NCI-H526 treated with DMSO at 0.1 percent for 48 hours (cell line): Measurements from ENCODE around the gene IRF4.

Source experiments
- DNase-seq: peaks from one replicate; lab custom pipeline; 2025; lab: John Stamatoyannopoulos, UW

IRF4 gene

DNA sequence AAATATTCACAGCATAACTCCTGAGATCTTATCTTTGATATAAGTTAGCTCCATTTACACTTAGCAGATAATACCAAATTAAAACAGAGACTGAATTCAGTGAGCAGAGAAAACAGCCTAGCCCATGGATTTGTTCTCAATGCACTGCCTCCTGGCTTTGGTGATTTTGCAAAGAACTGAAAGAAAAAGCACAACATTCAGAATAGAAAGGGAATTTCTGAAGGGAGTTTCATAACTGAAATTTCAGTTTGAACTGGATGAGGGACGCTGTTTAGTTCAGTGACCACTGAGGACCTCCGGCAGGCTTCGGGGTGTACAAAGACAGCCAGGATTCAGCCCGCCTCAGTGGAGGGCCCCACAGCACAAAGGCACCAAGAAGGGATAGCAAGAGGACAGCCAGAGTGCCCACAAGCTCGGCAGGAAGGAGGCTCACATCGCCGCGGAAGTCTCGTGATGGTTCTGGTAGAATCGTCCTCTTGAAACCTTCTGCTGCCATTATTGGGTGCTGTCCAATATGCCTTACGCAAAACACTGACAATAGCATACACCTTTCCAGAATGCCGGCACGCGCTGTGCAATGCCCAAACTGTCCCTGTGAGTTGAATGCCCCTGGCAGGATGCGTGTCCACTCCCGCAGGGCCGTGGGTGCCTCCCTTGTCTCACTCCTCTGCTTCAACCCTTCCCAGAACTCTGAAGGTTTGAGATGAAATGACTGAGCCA lies 9.7 kb upstream of the IRF4 start:
- no peak for DNase-seq

DNA sequence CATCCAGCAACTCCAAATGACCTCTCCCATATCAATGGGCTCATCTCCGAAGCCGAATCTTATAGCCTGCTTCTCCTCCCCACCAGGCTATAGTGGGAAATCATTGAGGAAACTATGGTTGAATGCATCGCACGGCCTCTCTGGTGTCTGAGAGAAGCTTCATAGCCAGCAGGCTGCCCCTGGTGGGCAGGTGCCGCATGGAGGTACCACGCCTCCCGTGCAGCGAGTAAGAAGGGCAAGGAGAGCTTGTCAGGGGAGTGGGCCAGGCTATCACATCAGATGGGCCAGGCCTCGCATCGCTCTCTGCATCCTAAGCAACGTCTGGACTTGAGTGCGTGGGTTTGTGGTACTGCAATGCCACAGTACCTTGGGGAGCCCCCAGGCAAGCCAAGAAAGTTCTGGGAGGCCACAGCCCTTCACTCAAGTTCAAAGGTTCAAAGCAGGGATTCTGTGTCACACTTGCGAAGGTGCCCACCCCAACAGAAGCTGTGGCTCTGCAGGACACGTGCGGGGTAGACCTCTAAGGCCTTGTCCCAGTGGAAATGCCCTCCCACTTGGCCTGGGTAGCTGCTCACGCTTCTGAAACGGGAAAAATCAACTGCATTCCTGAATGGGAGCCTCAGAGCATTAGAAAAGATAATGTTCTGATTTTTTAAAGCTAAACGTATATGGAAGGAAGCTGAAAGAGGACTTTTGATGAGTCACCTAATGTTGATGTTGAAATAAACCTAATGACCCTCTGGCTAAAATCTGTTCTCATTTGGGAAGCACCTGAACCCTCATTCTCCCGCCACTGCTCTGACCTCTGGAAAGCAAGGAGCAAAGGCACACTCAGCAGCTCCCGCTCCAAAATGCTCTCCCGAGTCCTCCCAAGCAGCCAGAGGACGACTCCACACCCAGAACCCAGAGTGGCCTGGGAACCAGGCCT lies 8.4 kb upstream of the IRF4 start:
- no peak for DNase-seq

DNA sequence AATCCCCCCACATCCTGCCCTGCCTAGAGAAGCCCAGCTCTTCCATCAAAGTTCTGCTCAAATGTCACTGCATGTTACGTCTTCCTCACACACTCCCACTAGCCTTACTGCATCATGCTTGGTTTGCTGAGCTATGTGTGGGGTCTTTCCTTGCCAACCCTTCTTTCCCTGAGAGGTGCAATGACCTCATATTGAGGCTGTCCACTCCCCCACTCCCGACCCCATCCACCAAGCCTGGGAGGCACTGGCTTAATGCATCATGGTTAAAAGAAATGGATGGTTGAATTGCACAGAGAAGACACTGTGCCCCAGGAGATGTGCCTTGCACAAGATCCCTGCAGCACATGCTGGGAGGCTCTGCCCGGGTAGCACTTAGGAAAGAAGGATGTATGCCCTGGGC lies 7.7 kb upstream of the IRF4 start:
- no peak for DNase-seq

GRCh38 chr6:384898-385297 lies 6.7 kb upstream of the IRF4 start:
- no peak for DNase-seq

- DNase-seq, result no peak
These were observed 5.9 kb upstream of the IRF4 start for GRCh38 chr6:385614-386013.

GRCh38 chr6:386688-387266 lies 4.8 kb upstream of the IRF4 start:
- no peak for DNase-seq

DNA sequence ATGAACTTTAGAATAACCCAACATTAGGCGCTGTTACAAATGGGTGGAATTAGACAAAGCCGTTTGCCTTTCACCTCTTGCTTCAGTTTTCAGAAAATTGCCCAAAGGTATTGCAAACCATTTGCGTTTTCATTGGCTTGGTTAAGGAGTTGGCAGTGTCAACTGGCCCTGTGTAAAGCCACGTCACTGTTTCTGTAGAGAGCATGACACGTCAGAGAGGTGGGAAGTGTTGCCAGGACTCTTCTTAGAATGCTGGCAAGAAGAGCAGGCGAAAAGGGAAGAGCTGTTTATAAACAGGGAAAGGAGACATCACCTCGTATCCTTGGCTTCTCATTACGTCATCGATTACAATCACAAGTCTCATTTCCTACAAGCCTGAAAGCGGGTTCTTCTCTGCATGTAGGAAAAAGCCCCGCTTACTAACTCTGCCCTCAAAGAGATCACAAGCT lies 4.2 kb upstream of the IRF4 start:
- DNase-seq, result no peak

GRCh38 chr6:388202-388903 lies 3.2 kb upstream of the IRF4 start:
- no peak for DNase-seq

DNA sequence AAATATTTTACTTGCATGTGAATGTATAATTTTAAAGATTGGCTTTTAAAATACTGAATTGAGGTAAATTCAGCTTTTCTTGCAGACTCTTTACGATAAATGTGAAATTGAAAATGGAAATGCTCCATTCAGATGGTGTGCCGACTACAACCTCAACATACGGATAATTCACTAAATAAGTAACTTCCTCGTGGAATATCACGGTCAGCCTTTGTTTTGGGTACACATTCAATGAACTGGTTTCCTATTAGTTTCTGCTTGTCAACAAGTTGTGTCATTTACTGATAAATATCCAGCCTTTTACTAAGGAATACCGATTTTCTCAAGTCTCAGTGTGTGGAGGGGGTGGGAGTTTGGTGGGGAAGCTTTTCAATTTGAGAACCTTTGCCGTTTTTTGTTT lies 2.4 kb upstream of the IRF4 start:
- no peak for DNase-seq

DNA sequence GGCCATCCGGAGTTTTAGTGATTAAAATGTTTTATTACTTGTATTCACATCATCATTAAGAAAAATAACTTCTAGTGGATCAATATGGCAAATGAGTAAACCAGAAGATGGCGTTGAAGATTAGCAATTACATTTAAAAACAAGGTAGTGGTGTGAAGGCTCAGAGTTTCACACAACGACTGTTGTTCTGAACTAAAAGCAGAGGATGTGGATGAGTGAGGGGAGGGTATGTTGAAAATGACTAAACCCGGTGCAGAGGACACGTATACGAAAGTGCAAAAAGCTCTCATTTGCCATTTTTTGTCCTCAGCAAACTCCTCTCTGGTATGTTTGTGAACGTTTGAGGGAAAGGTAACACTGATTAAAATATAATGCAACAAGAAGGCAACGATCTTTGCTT lies 1.9 kb upstream of the IRF4 start:
- no peak for DNase-seq

DNA sequence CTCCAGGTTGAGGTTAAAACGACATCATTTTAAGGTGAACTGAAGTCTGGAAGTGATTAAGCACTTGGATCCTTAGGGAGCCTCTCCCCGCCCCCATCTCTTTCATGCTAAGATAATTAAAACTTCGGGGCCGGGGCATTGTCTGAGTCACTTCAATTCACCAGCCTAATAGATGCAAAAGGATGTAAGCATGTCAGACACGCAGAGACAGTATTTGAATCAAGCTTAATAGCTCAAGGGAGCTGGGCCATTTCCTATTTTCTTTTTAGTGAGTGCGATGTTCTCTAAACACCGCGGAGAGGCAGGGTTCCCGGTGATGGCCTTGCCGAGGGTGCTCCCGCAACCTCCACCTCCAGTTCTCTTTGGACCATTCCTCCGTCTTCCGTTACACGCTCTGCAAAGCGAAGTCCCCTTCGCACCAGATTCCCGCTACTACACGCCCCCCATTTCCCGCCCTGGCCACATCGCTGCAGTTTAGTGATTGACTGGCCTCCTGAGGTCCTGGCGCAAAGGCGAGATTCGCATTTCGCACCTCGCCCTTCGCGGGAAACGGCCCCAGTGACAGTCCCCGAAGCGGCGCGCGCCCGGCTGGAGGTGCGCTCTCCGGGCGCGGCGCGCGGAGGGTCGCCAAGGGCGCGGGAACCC lies 516 bp upstream of the IRF4 start:
- DNase-seq, result no peak

GRCh38 chr6:392441-393390 lies 1.2 kb downstream of the IRF4 start:
- peak; percentile 15 for DNase-seq

DNA sequence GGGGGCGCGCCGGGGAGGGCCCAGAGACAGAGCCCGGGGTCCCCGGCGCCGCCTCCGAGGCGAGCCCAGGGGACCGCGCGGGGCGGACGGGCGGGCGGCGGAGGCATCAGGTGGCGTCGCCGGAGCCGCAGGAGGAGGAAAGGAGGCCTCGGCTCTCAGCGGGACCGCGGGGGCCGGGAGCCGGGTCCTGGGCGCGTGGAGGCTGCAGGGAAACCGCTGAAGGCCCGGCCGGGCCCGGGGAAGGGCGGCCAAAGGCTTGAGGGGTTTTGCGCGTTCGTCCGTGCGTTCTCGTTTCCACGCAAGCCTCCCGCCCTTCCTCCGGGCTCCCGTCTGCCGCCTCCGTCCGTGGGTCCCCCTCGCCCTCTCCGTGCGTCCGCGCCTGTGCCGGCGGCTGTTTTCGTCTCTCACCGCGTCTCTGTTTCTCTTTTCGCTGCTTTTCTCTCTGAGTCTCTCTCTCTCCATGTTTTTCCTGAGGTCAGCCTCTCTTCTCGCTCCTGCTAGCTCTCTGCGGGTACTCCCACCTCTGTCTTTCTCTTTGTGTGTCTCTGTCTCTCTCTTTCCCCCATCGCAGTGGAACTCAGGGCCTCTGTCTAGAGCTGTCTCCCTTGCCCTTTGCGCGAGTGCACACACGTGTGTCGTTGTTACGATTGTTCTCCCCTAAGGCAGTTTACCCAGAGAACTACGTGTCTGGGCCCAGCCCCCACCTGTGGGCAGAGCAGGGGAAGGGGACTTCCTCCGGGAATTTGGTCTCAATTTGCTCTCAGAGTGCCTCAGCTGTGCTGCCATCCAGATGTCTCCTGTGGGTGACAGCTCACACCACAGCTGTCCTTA lies 2.1 kb downstream of the IRF4 start:
- no peak for DNase-seq

GRCh38 chr6:394641-395289 lies 3.2 kb downstream of the IRF4 start:
- no peak for DNase-seq

DNA sequence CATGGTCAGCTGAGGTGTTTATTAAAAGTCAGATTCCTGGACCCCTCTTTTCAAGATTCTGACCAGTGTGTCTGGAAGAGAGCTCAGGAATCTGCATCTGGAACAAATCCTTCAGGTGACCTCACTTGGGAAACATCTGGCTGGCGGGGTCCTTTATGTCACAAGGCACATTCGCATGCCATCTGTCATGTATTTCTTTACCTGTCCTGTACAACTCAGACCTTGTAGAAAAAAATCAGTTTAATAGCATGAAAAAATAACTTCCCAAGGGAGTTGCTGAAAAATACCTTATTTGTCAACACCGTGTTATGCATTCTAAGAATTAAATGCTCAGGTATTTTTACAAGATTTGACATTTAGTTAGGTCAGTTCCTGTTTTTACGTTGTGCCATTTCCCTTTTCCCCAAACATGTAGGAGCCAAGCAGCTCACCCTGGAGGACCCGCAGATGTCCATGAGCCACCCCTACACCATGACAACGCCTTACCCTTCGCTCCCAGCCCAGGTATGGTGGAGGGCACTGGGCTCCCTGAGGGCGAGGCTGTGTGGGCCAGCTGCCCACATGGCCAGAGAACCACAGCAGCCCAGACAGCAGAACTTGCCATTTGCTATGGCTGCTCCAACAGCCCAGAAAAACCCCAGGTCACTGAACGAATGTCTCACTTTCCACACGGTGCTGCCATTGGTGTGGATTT lies 4.0 kb downstream of the IRF4 start:
- DNase-seq, result no peak

GRCh38 chr6:396126-396520 lies 4.6 kb downstream of the IRF4 start:
- DNase-seq, result no peak

- no peak for DNase-seq
These were observed 5.5 kb downstream of the IRF4 start for GRCh38 chr6:397056-397455.

- DNase-seq, result no peak
These were observed 6.1 kb downstream of the IRF4 start for GRCh38 chr6:397604-398003.

DNA sequence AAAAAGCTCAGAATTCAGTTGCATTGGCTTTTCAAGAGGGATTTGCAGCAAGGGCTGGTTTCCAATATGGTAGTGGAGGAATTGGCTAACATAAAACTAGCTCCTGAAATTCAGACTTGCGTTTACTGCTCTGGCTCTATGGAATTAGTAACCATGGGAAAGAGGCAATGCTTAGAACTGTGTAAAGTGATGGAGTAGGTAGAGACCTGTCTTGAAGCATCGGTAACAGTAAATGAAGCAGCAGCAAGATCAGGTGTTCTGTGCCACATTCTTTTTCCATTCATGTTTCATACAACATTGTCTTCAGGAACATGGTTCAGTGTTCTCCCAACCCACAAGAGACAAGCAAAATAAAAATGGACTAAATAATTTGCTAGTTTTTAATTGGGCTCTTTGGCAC lies 6.5 kb downstream of the IRF4 start:
- no peak for DNase-seq
